Stimulated activated CD4-positive, alpha-beta T cell treated with anti-CD3 and anti-CD28 coated beads, Interleukin-2, amount 100 ng/mL, for 48 hours (primary cell): ENCODE measurements around the gene GNG12.
A peak's percentile ranks its signal among the peaks of the same experiment; 100 is the strongest.

ENCODE experiments used
- DNase-seq, 2 donors: peaks; one replicate each; pipeline ENCODE4 v3.0.0-alpha.2; 2020

The GNG12 gene

GRCh38 chr1:67696708-67697107, 136.6 kb downstream of the GNG12 start:
- no peak for DNase-seq

- DNase-seq, result no peak
Observed at GRCh38 chr1:67695963-67696362, 137.3 kb downstream of the GNG12 start.

- no peak for DNase-seq
Observed at GRCh38 chr1:67691712-67692111, 141.6 kb downstream of the GNG12 start.

GRCh38 chr1:67690411-67690810, 142.9 kb downstream of the GNG12 start:
- no peak for DNase-seq

- no peak for DNase-seq
Observed at GRCh38 chr1:67690018-67690363, 143.3 kb downstream of the GNG12 start.

GRCh38 chr1:67689267-67690017, 143.8 kb downstream of the GNG12 start:
- no peak for DNase-seq

- no peak for DNase-seq
Observed at GRCh38 chr1:67688526-67689219, 144.6 kb downstream of the GNG12 start.

GRCh38 chr1:67687649-67688048, 145.6 kb downstream of the GNG12 start:
- no peak for DNase-seq

GRCh38 chr1:67687198-67687545, 146.1 kb downstream of the GNG12 start:
- no peak for DNase-seq

- peak; percentile 36 to 41 for DNase-seq
Observed at GRCh38 chr1:67686267-67687197, 146.7 kb downstream of the GNG12 start.

- peak; percentile 46 to 52 for DNase-seq
Observed at GRCh38 chr1:67685558-67686266, 147.6 kb downstream of the GNG12 start.

- DNase-seq, result peak; percentile 81 to 89
Observed at GRCh38 chr1:67685067-67685557, 148.2 kb downstream of the GNG12 start, which contains the start of gene GADD45A. Gene GADD45A, plus strand, starts transcription at chr1:67685201. Its CDS starts 294 bp downstream, at chr1:67685495.

GRCh38 chr1:67684526-67685066, 148.7 kb downstream of the GNG12 start:
- DNase-seq, result no peak

- peak; percentile 22 to 35 for DNase-seq
Observed at GRCh38 chr1:67683766-67684525, 149.3 kb downstream of the GNG12 start.

- DNase-seq, result no peak
Observed at GRCh38 chr1:67683316-67683715, 150.0 kb downstream of the GNG12 start.

GRCh38 chr1:67682659-67683197, 150.5 kb downstream of the GNG12 start:
- DNase-seq, result no peak

GRCh38 chr1:67680486-67680885, 152.8 kb downstream of the GNG12 start:
- no peak for DNase-seq

- DNase-seq, result no peak
Observed at GRCh38 chr1:67679691-67680090, 153.6 kb downstream of the GNG12 start.

- DNase-seq, result no peak
Observed at GRCh38 chr1:67677930-67678329, 155.3 kb downstream of the GNG12 start.

- DNase-seq, result no peak
Observed at GRCh38 chr1:67677408-67677807, 155.9 kb downstream of the GNG12 start.

GRCh38 chr1:67676946-67677345, 156.3 kb downstream of the GNG12 start:
- no peak for DNase-seq
